GM13976 (cell line): ENCODE data around the gene GPR173.

ENCODE experiments used
- DNase-seq: peaks from one replicate; pipeline ENCODE4 v3.0.0; 2012; ENCODE audit warnings: low spot score
- in situ Hi-C: fragments of 300-500 bp; cut with MboI; formaldehyde crosslinking; loops from one replicate; pipeline ENCODE4 v1.12.0; 2022; ENCODE audit warnings: low sequenced_read_pairs, mixed read lengths, inconsistent platforms; ENCODE audit not compliant: unreplicated experiment
- TF ChIP-seq, protein P1 (sequence below): IDR thresholded peaks from 2 replicates; pipeline ENCODE4 v1.5.1; 2012; ENCODE audit warnings: borderline replicate concordance, mild to moderate bottlenecking; ENCODE audit not compliant: insufficient read depth; ENCODE audit errors: extremely low read depth, missing control alignments, control extremely low read depth

GPR173 gene

DNA sequence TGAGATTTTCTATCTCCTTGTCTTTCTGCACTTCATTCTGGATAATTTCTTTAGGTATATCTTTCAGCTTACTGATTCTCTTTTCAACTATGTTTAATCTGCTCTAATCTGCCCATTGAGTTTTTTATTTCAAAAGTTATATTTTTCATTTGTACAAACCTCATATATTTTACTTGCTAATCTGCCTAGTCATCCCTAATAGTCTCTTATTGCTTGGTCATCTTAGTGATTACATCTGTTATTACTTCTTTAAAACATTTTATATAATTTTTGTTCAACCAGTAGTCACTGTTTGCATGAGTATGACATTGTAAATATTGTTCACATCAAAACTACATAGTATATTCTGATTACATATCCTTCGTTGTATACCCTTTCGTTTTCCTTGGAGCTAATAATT is 77.8 kb downstream of the GPR173 start:
- DNase-seq = no peak
- in situ Hi-C loops = no loop called here
- TF ChIP-seq, protein P1, sequence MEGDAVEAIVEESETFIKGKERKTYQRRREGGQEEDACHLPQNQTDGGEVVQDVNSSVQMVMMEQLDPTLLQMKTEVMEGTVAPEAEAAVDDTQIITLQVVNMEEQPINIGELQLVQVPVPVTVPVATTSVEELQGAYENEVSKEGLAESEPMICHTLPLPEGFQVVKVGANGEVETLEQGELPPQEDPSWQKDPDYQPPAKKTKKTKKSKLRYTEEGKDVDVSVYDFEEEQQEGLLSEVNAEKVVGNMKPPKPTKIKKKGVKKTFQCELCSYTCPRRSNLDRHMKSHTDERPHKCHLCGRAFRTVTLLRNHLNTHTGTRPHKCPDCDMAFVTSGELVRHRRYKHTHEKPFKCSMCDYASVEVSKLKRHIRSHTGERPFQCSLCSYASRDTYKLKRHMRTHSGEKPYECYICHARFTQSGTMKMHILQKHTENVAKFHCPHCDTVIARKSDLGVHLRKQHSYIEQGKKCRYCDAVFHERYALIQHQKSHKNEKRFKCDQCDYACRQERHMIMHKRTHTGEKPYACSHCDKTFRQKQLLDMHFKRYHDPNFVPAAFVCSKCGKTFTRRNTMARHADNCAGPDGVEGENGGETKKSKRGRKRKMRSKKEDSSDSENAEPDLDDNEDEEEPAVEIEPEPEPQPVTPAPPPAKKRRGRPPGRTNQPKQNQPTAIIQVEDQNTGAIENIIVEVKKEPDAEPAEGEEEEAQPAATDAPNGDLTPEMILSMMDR = no peak

DNA sequence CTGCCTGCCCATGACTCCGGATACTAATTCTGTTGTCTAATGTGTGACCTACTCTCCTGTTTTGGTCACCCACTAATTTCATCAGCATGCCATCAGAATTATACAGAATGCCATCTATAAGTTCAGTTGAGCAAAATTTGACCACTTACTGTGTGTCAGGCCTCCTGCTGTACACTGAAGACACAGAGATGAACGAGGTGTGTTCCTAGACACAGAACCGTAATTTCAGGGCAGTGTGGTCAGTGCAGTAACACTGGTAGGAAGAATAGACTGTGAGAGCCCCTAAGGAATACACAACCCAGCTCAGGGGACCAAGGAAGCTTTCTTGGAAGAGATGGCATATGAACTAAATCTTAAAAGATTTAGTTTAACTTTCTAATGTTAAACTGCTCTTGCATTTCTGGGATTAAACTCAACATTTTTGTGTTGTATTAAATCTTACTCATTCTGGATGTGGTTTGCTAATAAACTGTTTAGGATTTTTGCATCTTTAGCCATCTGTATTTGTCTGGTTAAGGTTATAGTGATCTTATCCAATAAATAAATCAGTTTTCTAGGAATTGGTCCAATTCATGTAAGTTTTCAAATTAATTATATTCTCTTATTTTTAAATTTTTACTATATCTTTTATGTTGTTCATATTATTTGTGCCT is 79.6 kb downstream of the GPR173 start:
- TF ChIP-seq, protein P1 = no peak
- in situ Hi-C loops = no loop called here
- DNase-seq = no peak
